GM12873 (cell line): ENCODE results near the gene ECI1.
A peak's percentile ranks its signal among the peaks of the same experiment; 100 is the strongest.

Experiments
- TF ChIP-seq, protein P1 (sequence below): IDR thresholded peaks from 2 replicates; pipeline ENCODE4 v1.5.1; 2012; ENCODE audit warnings: low read depth, mild to moderate bottlenecking, moderate library complexity, low read length, control low read depth; ENCODE audit not compliant: insufficient read depth; ENCODE audit errors: missing control alignments

The ECI1 gene

DNA sequence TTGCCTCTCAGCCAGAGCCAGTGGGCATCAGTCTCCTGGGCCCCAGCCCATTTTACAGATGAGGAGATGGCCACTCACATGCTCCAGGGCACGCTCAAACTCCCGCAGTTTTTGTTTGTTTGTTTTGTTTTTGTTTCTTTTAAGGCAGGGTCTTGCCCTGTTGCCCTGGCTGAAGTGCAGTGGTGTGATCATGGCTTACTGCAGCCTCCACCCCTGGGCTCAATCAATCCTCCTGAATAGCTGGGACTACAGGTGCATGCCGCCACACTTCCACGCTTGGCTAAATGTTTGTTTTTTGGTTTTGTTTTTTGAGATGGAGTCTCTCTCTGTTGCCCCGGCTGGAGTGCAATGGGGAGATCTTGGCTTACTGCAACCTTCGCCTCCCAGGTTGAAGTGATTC lies 24.5 kb downstream of the ECI1 start:
- TF ChIP-seq, protein P1, sequence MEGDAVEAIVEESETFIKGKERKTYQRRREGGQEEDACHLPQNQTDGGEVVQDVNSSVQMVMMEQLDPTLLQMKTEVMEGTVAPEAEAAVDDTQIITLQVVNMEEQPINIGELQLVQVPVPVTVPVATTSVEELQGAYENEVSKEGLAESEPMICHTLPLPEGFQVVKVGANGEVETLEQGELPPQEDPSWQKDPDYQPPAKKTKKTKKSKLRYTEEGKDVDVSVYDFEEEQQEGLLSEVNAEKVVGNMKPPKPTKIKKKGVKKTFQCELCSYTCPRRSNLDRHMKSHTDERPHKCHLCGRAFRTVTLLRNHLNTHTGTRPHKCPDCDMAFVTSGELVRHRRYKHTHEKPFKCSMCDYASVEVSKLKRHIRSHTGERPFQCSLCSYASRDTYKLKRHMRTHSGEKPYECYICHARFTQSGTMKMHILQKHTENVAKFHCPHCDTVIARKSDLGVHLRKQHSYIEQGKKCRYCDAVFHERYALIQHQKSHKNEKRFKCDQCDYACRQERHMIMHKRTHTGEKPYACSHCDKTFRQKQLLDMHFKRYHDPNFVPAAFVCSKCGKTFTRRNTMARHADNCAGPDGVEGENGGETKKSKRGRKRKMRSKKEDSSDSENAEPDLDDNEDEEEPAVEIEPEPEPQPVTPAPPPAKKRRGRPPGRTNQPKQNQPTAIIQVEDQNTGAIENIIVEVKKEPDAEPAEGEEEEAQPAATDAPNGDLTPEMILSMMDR: no peak

DNA sequence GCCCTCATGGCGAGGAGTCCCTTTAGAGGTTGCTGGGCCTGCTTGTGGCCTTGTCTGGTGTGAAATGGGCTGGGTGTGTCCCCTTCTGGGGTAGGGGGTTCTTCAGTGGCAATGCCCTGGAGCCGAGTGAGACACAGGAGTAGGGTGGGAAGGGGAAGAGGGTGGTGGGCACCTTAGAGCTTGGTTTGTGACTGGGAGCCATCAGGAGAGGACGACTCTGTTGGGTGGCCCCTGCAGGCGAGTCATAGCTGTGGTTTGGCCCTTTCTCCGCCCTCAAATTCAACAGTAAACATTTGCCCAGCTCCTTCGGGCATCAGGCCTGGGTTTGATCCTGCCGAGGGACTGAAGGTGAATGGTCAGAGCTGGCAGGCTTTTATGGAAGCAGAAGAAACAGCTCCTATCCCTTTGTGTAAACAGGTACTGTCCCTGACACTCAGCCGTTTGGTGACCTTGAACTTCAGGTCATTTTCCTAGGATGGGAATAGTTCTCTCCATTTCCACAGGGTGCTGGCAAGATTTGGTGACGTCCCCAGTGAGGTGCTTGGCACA lies 25.1 kb downstream of the ECI1 start:
- TF ChIP-seq, protein P1: no peak

DNA sequence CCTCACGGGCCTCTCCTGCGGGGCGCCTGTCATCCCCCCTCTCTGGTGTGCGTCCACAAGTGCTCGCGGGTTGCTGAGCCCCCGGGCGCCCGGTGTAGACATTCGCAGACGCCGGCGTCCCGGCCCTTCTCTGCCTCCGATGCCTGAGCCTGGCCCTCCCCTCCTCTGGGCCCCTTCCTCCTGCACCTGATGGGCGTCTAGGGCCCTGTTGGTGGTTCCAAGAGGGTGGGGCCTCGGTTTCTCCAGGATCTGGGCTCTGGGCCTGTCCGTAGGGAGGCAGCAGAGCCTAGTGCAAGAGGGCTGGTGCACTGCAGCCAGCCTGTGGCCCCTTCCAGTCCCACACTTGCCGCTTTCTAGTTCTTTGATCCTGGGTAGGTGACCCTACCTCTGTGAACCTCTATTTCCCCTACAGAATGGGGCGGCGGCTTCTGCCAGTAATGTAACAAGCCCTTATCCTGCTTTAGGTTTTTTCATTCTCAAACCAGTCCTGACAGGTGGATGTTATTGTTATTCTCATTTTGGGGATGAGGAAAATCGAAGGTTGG lies 27.4 kb downstream of the ECI1 start:
- TF ChIP-seq, protein P1: peak; percentile 17

DNA sequence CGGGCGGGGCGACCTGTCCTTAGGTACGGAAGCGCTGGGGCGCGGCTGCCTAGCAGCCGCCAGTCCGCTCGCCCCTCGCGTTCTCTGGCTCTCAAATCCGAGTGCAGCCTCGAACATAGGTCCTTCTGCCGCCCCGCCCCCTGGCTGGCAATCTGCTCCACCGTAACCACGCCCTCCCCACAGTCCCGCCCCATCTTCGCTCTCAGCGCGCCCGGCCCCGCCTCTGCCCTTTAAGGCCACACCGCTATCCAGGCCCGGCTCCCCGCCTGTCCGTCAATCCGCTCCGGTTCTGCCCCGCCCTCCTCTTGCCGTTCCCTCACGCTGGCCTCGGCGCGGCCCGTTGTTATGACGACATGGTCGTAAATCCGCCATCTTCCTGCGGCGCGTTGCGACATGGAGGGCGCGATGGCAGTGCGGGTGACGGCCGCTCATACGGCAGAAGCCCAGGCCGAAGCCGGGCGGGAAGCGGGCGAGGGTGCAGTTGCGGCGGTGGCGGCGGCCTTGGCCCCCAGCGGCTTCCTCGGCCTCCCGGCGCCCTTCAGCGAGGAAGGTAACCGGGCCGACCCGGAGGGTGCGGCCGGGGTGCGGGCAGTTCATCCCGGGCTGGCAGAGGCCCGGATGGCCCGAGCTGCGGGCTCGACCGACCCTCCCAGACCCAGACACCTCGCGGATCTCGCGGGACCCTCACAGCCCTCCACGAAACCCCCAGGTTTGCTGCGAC lies 28.0 kb downstream of the ECI1 start, which contains the start of gene E4F1:
TSS of gene E4F1 (plus strand) at position 371 of the 721 bp plus-strand sequence. CDS start at position 394, 23 bp downstream.
- TF ChIP-seq, protein P1: no peak

DNA sequence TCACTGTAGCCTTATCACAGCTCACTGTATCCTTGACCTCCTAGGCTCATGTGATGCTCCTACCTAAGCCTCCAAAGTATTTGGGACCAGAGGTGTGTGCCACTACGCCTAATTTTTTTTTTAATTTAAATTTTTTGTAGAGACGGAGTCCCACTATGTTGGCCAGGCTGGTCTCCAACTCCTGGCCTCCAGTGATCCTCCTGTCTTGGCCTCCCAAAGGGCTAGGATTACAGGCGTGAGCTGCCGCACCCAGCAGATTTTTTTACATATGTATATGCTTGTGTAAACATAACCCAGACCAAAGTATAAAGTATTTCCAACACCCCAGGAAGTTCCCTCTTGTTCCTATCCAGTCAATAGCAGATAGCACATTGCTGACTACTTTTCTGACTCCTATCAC lies 35.1 kb downstream of the ECI1 start:
- TF ChIP-seq, protein P1: no peak

DNA sequence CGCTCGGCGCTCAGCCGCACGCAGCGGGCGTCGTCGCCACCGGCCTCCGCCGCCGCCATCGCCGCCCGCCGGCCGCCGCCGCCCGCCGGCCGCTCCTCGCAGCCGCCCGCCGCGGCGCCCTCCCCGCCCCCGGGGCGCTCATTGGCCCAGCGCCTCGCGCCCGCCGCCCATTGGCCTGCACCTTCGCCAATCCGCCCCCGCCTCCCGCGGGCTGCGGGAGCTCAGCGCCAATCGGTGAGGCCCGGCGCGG lies 36.7 kb downstream of the ECI1 start, which contains the start of gene PGP:
TSS of gene PGP (minus strand) at position 122 of the 250 bp plus-strand sequence. CDS start at position 59, 63 bp downstream.
- TF ChIP-seq, protein P1: no peak

DNA sequence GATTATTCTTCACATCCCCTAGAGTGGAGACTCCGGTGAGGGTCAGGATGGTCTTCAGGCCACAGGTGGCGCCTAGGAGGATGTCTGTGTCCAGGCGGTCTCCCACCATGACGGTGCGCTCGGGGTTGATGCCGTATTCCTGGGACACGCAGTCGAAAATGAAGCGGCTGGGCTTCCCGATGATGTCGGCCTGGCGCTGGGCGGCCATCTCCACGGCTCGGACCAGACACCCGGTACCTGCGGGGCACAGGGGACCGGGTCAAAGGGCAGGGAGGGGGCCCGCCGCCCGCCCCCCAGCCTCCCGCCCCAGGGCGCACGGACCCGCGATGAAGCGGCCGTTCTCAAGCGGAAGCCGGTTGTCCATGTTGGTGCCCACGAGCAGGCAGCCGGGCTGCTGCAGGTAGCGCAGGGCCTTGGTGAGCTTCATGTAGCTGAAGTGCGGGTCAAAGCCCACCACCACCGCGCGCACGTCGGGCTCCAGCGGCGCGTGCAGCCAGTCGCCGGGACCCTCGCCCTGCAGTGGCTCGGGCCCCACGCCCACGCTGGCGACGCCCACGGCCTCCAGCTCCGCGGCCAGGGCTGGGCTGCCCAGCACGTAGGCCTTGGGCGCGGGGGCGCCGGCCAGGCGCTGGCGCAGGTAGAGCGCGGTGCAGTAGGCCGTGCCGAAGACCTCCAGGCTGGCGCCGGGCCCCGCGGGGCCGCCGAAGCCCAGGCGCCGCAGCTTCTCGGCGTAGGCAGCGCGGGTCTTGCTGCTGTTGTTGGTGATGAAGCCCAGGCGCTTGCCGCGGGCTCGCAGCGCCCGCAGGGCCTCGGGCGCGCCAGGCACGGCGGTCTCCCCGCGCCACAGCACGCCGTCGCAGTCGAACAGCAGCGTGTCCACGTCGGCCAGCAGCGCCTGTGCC lies 37.3 kb downstream of the ECI1 start:
- TF ChIP-seq, protein P1: no peak
